Measurements from ENCODE around the gene HNF4A.

The HNF4A gene

GRCh38 chr20:44404204-44405181 lies 49.0 kb downstream of the HNF4A start:
- DNase-seq (ENCODE audit: extremely low read depth in 1 of 2, low read depth in 1 of 2): no peak

- no peak for DNase-seq (ENCODE audit: extremely low read depth in 1 of 2, low read depth in 1 of 2)
These were observed 49.8 kb downstream of the HNF4A start for GRCh38 chr20:44405257-44405656.

GRCh38 chr20:44405785-44406571 lies 50.5 kb downstream of the HNF4A start:
- DNase-seq (ENCODE audit: extremely low read depth in 1 of 2, low read depth in 1 of 2): no peak

- no peak for DNase-seq (ENCODE audit: extremely low read depth in 1 of 2, low read depth in 1 of 2)
These were observed 51.2 kb downstream of the HNF4A start for GRCh38 chr20:44406572-44407137.

GRCh38 chr20:44407402-44408184 lies 52.1 kb downstream of the HNF4A start:
- no peak for DNase-seq (ENCODE audit: extremely low read depth in 1 of 2, low read depth in 1 of 2)

- DNase-seq (ENCODE audit: extremely low read depth in 1 of 2, low read depth in 1 of 2): no peak
These were observed 53.7 kb downstream of the HNF4A start for GRCh38 chr20:44409132-44409600.

- no peak for DNase-seq (ENCODE audit: extremely low read depth in 1 of 2, low read depth in 1 of 2)
These were observed 55.1 kb downstream of the HNF4A start for GRCh38 chr20:44410583-44411019.

- no peak for DNase-seq (ENCODE audit: extremely low read depth in 1 of 2, low read depth in 1 of 2)
These were observed 55.7 kb downstream of the HNF4A start for GRCh38 chr20:44411020-44411756.

GRCh38 chr20:44411757-44412401 lies 56.4 kb downstream of the HNF4A start:
- no peak for DNase-seq (ENCODE audit: extremely low read depth in 1 of 2, low read depth in 1 of 2)

- DNase-seq (ENCODE audit: extremely low read depth in 1 of 2, low read depth in 1 of 2): no peak
These were observed 57.1 kb downstream of the HNF4A start for GRCh38 chr20:44412402-44413144.

GRCh38 chr20:44413575-44414345 lies 58.3 kb downstream of the HNF4A start:
- DNase-seq (ENCODE audit: extremely low read depth in 1 of 2, low read depth in 1 of 2): no peak

- no peak for DNase-seq (ENCODE audit: extremely low read depth in 1 of 2, low read depth in 1 of 2)
These were observed 58.8 kb downstream of the HNF4A start for GRCh38 chr20:44414346-44414714.

GRCh38 chr20:44414808-44415207 lies 59.3 kb downstream of the HNF4A start:
- DNase-seq (ENCODE audit: extremely low read depth in 1 of 2, low read depth in 1 of 2): no peak

- DNase-seq (ENCODE audit: extremely low read depth in 1 of 2, low read depth in 1 of 2): no peak
These were observed 60.6 kb downstream of the HNF4A start for GRCh38 chr20:44415833-44416715.

- DNase-seq (ENCODE audit: extremely low read depth in 1 of 2, low read depth in 1 of 2): no peak
These were observed 62.8 kb downstream of the HNF4A start for GRCh38 chr20:44418069-44418905.

All from activated CD8-positive, alpha-beta memory T cell treated with anti-CD3 and anti-CD28 coated beads for 1 hour (primary cell).